Measurements from ENCODE around the gene OBSCN.

DNA sequence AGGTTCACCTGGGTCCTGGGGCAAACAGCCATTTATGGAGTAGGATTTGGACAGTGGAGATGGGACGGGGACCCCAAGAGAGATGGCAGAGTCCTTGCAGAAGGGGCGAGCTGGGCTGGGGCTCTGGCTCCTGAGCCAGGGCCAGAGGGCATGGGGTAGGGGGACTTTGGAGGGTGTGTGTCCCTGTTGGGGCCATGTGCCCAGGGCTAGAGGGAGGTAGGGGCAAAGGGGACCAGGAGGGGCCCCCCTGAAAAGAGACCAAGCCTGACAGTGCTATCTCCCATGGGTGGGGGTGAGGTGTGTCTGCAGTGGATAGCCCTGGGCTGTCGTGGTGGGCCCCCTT lies 106.4 kb downstream of the OBSCN start:
- TF ChIP-seq, protein P1, sequence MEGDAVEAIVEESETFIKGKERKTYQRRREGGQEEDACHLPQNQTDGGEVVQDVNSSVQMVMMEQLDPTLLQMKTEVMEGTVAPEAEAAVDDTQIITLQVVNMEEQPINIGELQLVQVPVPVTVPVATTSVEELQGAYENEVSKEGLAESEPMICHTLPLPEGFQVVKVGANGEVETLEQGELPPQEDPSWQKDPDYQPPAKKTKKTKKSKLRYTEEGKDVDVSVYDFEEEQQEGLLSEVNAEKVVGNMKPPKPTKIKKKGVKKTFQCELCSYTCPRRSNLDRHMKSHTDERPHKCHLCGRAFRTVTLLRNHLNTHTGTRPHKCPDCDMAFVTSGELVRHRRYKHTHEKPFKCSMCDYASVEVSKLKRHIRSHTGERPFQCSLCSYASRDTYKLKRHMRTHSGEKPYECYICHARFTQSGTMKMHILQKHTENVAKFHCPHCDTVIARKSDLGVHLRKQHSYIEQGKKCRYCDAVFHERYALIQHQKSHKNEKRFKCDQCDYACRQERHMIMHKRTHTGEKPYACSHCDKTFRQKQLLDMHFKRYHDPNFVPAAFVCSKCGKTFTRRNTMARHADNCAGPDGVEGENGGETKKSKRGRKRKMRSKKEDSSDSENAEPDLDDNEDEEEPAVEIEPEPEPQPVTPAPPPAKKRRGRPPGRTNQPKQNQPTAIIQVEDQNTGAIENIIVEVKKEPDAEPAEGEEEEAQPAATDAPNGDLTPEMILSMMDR (IDR thresholded peaks at IDR 0.05) = no peak
- TF ChIP-seq EZH2phosphoT487 (IDR thresholded peaks at IDR 0.05) (no peak), EZH2 (IDR thresholded peaks at IDR 0.05) (no peak)
